GM12878 (cell line): Measurements from ENCODE around the gene CXXC5. TPM values are rescaled to one million over a fixed set of nuclear protein-coding genes. Genes with fewer than 3 reads are reported as not detected.

ENCODE experiments used
- SREBF2 ChIP-seq: IDR thresholded peaks from 2 replicates; pipeline ENCODE4 v1.6.1; 2012; ENCODE audit warnings: mild to moderate bottlenecking, low read length
- polyA plus RNA-seq, 11 experiments: library from polyadenylated mRNA; depleted of rRNA in 4 of 11; unstranded in 6 of 11; stranded (reverse) in 5 of 11; fragments of >200 nt; fragmentation: Nextera tagmentation in 4 of 11; fragmentation: Illumina TruSeq in 1 of 11; extraction: Ambion mirVana in 4 of 11; extraction: Trizol in 1 of 11; gene quantifications; 1 replicate in 1 of 11; 2 replicates in 10 of 11; pipeline versions ENCODE4 v1.2.1 to v1.2.3, GENCODE V29; 2011 to 2016; ENCODE audit warnings: inconsistent platforms in 2 of 11, missing spikeins in 2 of 11, low read depth in 1 of 11
- total RNA-seq, 4 experiments: library from RNA; depleted of rRNA in 3 of 4; stranded (reverse); fragments of >200 nt in 3 of 4; fragmentation: Illumina TruSeq in 1 of 4; extraction: Trizol in 1 of 4; gene quantifications; 2 replicates each; pipeline versions ENCODE4 v1.2.1 to v1.2.3, GENCODE V29; 2013 to 2021
- TF ChIP-seq, protein P1 (sequence below): IDR thresholded peaks from 2 replicates; pipeline ENCODE4 v1.6.1; 2012; ENCODE audit warnings: improper control_type of control experiment, low read depth, low read length; ENCODE audit not compliant: insufficient replicate concordance
- TF ChIP-seq, protein P2 (sequence below): fragments of 450-650 bp; IDR thresholded peaks from 2 replicates; pipeline ENCODE4 v1.6.1; 2017; ENCODE audit warnings: antibody characterized with exemption, mild to moderate bottlenecking, moderate library complexity

Gene CXXC5
- total and polyA plus RNA-seq, 10 of the 15 experiments (the other 5 are each of a cell fraction or from before 2014, with no cell fraction given), result 1.8 to 90.8 (median 40.7) TPM

GRCh38 chr5:139708434-139708861 lies 60.3 kb downstream of the CXXC5 start (continued):
- TF ChIP-seq, protein P1, sequence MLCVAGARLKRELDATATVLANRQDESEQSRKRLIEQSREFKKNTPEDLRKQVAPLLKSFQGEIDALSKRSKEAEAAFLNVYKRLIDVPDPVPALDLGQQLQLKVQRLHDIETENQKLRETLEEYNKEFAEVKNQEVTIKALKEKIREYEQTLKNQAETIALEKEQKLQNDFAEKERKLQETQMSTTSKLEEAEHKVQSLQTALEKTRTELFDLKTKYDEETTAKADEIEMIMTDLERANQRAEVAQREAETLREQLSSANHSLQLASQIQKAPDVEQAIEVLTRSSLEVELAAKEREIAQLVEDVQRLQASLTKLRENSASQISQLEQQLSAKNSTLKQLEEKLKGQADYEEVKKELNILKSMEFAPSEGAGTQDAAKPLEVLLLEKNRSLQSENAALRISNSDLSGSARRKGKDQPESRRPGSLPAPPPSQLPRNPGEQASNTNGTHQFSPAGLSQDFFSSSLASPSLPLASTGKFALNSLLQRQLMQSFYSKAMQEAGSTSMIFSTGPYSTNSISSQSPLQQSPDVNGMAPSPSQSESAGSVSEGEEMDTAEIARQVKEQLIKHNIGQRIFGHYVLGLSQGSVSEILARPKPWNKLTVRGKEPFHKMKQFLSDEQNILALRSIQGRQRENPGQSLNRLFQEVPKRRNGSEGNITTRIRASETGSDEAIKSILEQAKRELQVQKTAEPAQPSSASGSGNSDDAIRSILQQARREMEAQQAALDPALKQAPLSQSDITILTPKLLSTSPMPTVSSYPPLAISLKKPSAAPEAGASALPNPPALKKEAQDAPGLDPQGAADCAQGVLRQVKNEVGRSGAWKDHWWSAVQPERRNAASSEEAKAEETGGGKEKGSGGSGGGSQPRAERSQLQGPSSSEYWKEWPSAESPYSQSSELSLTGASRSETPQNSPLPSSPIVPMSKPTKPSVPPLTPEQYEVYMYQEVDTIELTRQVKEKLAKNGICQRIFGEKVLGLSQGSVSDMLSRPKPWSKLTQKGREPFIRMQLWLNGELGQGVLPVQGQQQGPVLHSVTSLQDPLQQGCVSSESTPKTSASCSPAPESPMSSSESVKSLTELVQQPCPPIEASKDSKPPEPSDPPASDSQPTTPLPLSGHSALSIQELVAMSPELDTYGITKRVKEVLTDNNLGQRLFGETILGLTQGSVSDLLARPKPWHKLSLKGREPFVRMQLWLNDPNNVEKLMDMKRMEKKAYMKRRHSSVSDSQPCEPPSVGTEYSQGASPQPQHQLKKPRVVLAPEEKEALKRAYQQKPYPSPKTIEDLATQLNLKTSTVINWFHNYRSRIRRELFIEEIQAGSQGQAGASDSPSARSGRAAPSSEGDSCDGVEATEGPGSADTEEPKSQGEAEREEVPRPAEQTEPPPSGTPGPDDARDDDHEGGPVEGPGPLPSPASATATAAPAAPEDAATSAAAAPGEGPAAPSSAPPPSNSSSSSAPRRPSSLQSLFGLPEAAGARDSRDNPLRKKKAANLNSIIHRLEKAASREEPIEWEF, result no peak
- TF ChIP-seq SREBF2, result no peak
- TF ChIP-seq, protein P2, sequence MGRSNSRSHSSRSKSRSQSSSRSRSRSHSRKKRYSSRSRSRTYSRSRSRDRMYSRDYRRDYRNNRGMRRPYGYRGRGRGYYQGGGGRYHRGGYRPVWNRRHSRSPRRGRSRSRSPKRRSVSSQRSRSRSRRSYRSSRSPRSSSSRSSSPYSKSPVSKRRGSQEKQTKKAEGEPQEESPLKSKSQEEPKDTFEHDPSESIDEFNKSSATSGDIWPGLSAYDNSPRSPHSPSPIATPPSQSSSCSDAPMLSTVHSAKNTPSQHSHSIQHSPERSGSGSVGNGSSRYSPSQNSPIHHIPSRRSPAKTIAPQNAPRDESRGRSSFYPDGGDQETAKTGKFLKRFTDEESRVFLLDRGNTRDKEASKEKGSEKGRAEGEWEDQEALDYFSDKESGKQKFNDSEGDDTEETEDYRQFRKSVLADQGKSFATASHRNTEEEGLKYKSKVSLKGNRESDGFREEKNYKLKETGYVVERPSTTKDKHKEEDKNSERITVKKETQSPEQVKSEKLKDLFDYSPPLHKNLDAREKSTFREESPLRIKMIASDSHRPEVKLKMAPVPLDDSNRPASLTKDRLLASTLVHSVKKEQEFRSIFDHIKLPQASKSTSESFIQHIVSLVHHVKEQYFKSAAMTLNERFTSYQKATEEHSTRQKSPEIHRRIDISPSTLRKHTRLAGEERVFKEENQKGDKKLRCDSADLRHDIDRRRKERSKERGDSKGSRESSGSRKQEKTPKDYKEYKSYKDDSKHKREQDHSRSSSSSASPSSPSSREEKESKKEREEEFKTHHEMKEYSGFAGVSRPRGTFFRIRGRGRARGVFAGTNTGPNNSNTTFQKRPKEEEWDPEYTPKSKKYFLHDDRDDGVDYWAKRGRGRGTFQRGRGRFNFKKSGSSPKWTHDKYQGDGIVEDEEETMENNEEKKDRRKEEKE, result no peak
